NCI-H187 (cell line): ENCODE results near the gene AFMID.
"Not testable (repeated sequence)": the region's sequence is repeated elsewhere in the genome, so short reads cannot be mapped to it uniquely, and the experiment has no call there.

Experiments used
- DNase-seq, 2 experiments: peaks; one replicate each; lab custom pipeline; 2025; lab: John Stamatoyannopoulos, UW

AFMID gene, protein sequence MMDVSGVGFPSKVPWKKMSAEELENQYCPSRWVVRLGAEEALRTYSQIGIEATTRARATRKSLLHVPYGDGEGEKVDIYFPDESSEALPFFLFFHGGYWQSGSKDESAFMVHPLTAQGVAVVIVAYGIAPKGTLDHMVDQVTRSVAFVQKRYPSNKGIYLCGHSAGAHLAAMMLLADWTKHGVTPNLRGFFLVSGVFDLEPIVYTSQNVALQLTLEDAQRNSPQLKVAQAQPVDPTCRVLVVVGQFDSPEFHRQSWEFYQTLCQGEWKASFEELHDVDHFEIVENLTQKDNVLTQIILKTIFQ

DNA sequence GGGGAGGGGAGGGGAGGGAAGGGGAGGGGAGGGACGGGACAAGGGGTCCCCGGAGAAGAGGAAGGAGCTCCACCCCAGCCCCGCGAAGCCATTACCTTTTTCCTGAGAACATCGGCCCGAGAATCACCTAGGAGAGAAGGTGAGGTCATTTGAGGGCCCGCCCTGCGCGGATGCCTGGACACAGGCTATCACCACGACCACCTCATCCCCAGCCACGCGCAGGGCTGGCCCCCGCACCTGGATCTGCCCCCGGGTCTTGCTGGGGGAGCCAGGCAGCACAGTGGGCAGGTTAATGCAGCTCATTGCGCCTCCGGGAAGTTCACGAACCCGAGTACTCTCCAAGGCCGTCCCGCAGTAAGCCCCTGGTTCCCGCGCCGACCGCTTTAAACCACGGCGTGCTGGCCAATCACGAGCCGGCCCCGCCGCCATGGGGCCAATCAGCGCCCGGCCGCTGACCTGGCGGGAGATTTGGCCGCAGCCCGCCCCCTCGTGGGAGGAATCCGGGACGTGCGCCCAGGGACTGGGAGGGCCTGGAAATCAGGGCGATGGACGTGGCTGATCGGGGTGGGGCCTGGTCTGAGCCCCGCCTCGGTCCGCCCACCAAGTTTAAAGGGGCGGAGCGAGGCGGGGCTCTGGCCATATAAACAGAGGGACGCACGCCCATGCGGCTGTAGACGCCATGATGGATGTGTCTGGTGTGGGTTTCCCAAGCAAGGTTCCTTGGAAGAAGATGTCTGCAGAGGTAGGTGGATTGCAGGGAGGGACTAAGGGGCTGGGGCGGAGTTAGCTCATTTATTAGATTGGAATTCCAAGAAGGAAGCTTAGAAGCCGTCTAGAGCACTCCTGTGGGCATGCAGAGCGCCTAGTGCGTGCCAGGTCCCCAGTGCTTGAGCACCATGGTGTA is at the start of gene AFMID, which contains the start of gene TK1:
TSS of gene AFMID (plus strand) at position 671 of the 904 bp plus-strand sequence. CDS start at position 680, 9 bp downstream.
TSS of gene TK1 (minus strand) at position 361 of the 904 bp plus-strand sequence. CDS start at position 303, 58 bp downstream.
- DNase-seq: peak; percentile 96 to 97

DNA sequence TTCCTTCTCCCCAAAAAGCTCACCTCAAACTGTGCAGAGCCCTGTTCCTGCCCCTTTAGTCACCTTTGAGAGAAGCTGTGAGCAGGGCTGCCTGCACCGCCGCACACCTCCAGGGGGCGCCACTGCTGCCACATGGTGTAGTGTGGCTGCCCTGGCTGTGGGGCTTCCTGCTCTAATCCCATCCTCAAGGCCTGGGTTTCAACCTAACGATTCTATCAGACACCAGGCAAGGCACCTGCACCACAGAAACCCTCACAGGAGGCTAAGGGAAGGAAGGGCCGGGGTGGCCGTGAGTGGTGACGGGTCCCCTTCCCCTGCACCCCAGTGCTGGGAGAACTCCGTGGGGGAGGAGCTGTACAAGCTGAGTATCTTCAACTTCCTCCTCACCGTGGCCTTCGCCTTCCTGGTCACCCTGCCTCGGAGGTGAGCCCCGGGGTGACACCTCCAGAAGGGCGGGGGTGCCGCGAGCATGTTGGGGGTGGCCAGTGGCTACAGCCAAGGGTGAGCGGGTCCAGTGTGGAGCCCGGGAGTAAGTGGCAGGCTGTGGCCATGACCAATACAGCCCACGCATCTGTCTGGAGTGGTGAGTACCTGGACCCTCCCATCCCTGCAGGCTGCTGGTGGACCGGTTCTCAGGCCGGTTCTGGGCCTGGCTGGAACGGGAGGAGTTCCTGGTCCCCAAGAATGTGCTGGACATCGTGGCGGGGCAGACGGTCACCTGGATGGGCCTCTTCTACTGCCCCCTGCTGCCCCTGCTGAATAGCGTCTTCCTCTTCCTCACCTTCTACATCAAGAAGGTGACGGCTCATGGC is 49.6 kb upstream of the AFMID start:
- no peak for DNase-seq

DNA sequence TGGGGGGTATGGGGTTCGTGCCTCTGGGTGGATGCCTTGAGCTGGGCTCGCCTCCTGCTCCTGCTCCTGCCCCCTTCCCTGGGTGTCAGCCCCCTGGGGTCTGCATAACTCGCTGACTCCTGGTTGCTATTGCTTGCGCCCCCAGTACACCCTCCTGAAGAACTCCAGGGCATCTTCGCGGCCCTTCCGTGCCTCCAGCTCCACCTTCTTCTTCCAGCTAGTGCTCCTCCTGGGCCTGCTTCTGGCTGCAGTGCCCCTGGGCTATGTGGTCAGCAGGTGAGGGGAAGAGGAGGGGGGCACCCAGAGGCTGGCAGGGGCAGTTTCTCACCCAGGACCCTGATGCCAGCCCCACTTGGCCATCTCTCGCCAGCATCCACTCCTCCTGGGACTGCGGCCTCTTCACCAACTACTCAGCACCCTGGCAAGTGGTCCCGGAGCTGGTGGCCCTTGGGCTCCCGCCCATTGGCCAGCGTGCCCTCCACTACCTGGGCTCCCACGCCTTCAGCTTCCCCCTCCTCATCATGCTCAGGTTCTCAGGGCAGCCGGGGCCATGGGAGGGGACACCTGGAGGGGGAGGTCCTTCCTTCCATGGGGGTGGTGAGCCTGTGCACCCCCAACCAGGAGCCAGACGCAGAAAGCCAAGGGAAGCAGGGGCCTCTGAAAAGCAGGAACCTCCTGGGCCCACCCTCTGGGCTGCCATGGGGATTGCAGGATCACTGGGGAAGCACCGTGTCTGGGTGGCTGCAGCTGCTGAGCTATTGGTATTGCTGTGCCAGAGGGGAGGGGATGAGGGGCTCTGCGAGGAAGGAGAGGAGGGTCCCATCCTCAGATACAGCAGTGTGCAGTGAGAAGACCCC is 48.7 kb upstream of the AFMID start:
- no peak for DNase-seq

DNA sequence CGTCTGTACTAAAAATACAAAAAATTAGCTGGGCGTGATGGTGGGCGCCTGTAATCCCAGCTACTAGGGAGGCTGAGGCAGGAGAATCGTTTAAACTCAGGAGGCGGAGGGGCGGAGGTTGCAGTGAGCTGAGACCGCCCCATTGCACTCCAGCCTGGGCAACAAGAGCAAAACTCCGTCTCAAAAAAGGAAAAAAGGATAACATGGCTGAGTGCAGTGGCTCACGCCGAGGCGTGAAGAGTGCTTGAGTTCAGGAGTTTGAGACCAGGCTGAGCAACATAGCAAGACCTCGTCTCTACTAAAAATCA is 47.3 kb upstream of the AFMID start:
- not testable (repeated sequence) for DNase-seq

DNA sequence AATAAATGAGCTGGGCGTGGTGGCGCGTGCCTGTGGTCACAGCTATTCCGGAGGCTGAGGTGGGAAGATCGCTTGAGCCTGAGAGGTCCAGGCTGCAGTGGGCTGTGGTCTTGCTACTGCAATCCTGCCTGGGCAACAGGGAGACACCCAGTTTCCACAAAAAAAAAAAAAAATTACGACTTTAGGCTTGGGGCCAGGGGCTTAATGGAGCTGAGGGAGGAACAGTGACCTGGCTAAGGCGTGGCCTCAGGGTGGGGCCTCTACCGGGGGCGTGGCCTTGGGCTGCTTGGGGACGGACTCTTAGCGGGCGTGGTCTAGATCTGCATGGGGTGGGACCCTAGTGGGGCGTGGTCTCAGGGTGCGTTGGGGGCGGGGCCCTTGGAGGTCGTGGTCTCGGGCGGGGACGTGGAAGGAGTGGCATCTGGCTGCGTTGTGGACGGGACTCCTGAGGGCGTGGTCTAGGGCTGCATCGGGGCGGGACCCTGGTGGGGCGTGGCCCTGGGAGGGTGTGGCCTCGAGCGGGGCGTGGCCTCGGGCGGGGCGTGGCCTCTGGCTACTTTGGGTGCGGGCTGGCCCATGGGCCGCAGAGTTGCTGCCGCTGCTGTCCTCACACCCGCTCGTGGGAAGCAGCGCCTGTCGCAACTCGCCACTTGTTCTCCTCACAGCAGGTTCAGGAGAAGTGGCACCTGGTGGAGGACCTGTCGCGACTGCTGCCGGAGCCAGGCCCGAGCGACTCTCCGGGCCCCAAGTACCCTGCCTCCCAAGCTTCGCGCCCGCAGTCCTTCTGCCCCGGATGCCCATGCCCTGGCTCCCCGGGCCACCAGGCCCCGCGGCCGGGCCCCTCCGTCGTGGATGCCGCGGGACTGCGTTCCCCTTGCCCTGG is 46.8 kb upstream of the AFMID start:
- DNase-seq: peak; percentile 37 to 86

DNA sequence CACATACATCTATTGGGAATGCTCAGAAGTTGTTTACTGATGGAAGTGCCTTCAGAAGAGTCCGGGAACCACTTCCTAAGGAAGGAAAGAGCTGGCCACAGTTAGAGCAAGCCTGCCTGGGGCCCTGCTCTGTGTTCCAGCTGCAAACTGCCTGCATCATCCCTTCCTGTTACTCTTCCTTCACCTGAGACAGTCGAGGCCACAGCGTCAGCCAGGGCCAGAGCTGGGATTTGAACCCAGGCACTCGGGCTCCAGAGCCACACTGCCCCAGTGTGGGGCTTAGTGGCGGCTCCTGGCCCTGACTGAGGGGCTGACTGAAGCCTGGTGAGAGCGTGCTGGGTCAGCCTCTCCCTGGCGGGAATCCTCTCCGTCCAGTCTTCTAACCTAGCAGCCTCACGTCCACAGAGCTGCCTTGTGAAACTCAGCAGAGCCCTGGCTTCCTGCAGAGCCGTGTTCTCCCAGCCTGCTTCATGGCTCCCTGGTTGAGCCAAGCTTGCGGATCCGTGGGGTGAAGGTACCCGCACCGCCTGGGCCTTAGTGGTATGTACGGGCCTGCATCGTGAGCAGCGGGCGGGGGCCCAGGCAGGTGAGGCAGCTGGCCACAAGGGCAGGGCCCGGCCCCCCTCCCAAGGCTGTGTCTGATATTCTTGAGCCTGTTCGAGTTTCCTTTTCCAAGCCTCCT is 45.6 kb upstream of the AFMID start:
- no peak for DNase-seq

DNA sequence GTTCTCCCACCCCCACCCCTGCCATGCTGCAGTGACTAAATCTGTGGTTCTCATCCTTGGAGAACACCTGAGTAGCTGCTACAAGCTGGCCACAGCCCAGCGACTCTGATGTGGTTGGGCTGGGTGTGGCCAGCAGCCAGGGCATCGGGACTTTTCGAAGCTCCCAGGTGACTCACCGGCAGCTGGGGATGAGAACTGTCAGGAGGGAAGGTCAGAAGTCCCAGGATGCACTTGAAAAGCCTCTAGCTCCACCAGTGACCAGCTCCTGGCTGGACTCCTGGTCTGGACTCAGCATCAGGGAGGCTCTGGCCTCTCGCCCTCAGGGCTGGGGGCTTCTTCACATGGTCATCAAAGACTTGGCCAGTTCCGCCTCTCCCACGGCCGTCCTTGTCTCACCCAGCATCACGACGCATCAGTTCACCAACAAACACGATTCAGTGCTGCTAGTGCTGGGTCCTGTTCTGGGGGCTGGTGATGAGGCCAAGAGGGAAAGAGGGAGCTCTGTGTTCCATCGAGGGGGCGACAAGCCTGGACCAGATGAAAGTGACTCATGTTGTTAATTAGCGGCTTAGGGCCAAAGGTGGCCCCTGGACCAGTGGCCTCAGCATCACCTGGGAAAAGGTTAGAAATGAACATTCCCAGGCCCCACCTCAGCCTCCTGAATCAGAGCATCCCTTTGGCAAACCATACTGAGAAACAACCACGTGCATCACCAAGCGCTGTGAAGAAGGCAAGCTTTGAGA is 44.9 kb upstream of the AFMID start:
- no peak for DNase-seq

DNA sequence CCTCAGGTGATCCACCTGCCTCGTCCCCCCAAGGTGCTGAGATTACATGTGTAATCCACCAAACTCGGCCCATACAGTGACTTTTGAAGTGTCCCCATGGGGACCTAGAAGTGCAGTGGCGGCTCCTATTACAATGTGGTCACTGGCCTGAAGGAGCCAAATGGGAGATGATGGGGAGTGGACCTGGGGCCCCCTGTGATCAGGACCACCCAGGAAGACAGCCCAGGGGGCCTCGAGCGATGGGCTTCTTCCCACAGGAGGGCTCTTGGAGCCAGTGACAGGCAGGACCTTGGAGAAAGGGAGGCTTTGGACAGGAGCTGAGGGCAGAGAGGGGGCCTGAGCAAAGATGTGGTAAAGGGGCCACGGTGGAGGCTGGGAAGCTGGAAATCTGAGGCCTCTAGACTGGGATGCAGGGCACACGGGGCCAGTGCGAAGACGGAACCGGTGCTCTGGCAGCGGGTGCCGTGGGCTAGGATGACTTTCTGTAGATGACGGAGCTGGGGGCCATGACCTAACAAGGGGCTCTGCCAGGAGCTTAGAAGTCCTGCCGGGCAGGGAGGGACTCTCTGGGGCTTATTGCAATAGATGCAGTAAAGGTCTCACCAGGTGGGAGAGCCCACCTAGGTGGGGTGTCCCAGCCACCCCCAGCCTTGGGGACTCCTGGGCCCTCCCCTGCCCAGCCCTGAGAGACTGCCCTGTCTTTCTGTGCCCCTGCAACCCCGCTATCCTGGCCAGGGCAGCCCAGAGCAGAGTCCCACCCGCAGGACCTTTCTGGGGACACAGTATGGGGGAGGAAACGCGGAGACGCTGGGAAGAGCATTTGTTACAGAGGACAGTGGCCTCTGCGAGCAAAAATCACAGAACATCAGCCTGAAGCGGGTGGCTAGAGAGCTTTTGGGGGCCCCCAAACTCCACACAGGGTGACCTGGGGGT is 43.7 kb upstream of the AFMID start:
- DNase-seq: no peak

DNA sequence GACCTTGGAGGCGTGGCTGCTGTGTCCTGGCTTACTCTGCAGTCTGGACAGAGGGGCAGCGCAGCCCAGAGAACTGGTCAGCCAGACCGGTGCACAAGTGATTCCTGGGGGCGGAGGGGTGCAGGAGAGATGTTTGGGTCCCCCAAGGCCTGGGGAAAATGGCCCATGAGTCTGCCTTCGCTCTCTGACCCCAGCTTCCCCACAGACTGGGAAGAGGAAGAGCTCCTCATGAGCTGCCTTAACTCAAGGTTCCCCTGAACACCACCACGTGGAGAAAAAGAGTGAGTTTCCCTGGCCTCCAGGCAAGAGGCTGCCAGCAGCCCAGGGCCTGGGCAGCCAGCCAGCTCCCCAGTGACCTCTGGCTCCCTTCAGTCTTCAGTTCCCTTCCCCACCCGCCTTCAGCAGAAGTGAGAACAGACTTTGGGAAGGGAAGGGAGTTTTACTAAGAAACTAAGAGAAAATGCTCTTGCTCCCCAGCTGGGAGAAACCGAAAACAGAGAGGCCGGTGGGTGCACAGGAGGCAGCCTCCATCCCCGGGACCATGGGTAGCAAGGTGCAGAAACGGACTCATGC is 42.9 kb upstream of the AFMID start:
- DNase-seq: no peak

DNA sequence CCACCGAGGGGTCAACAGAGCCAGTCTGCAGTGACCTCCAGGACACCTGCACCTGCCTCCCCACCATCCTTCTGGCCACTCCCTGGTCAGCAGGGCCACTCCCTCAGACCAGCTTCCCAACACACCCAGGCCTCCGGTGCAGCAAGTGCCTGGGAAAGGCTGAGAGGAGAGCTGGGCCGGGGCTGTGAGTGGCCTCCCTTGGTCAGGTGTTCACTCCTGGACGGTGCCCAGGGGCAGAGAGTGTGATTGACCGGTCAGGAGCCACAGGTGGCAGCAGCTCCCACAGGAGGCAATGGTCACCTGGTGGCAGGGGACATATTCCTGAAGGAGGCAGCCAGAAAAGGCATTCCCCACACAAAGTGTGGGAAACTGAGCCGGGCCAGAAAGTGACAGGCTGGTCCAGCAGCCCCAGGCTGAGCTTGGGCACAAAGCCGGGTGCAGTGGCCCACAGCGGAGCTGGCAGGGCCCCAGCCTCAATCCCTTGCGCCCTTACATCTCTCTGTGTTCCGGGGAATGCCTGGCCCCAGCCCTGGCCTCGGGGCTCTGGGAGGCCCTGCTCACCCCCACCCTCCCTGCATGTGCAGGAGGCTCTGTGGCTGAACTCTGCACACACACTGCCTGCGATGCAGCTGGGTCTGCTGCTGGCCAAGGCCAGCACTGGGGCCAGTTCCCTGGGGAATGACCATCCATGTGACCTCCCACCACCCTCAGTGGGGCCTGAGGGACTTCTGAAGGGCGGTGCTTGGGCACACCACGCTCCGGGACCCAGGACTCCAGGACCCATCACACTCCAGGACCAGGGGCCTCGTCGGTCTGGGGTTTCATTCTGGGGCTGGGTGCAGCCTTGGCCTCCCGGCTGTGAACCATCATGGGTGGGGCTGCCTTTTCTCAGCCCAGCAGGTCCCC is 42.2 kb upstream of the AFMID start:
- no peak for DNase-seq

DNA sequence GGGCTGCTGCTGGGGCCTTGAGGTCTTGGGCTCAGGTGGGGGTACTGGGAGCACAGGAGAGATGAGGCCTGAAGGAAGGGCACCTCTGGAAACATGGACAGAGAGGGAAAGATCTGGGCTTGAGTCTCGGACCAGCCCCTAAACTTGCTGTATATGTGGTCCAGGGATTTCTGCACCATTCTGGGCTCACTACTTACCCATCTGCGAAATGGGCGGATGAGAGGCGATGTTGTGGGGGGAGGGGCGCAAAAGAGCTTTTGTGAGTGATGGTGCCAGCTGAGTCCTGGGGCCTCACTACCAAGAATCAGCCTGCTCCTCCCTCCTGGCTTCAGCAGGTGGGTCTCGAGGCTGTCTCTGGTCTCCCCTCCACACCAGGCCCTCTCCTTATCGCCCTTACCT is 40.7 kb upstream of the AFMID start:
- no peak for DNase-seq

DNA sequence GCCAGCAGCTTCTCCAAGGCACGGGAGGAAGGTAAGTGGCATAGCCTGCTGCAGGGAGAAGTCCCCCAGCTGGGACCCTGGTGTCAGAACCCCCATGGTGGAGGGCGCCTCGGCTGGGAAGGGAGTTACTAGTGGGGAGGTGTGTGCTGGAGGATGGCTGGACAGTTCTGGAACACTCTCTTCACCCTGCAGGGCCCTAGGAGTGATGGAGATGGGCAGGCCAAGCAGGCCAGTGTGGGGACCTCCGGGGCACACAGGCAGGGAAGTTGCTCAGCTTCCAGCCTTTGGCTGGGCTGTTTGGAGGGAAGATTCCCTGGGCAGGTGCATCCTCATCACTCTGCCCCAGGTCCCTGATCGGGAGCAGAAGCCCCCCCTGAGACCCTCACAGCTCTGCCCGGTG is 40.3 kb upstream of the AFMID start:
- DNase-seq: no peak

DNA sequence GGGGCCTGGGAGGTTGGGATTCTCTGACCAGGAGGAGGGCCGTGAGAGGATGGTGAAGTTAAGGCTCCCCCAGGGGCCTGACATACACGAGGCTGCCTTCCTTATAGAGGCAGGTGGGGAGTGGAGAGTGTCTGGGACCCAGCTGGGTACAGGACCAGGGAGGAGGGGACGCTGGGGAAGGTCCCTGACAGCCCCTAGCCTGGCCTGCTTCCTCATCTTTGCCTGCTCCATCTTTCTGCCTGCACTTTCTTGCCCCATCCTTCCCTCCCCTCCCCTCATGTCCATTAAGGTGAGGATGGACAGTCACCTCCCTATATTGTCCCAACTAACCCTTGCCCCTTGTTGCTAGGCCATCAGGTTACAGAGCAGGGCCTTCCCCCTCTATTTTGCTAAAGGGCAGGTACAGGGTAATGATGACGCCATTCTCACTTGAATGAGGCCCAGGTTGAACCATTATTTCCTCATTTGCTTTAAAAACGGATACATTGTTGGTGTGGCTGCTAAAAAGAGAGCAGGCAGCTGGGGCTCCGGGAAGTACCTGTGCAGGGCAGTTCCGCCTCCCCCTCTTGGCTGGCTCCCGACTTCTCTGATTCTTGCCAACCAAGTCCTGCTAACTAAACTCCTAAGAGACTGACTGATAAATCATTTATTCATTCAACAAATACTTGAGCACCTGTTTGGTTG is 39.7 kb upstream of the AFMID start:
- no peak for DNase-seq

DNA sequence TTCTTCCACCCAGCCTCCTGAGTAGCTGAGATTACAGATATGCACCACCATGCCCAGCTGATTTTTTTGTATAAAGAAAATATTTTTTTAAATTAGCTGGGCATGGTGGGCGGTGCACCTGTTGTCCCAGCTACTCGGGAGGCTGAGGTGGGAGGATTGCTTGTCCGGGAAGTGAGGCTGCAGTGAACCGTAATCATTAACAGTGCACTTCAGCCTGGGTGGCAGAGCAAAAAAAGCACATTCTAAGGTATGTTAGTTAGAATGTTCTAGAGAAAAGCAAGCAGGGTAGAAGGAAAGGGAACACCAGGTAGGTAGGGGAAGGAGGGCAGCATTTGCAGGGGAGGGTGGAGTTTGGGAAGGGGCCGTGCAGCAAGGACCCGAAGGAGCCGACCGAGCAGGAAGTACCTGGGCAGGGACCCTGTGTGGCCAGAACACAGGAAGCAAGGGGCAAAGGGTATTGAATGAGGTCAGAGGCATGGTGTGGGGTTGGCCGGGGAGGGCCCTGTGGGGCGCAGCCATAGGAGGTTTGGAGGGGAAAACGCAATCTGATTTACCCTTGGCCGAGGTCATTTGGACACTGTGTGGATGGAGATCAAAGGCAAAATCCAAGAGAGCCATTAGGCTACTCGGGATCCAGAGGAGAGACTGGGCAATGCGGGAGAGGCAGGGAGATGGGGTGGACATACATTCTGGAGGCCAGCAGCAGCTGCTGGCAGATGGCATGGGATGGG is 38.7 kb upstream of the AFMID start:
- DNase-seq: no peak

DNA sequence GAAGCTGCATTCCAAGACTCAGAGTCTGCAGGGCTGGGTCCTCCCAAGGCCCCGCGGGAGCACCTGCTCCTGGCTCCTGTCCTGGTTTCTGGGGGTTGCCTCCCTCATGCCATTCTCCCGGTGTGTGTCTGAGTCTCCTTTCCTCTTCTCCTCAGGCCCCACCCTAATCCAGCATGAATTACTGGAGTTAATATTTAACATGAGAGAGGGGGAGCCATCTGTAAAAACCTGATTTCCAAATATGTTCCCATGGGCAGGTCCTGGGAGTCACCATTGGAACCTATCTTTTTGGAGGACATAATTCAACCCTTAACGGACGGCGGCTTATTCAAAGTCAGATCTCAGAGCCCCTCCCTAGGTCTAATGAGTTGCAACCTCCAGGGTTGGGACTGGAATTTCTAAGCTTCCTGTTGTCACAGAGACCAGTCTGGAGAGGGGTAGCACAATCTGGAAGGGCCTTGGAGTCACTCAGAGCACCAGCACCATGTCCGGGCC is 35.6 kb upstream of the AFMID start:
- no peak for DNase-seq
